Lower lobe of right lung (tissue), 2 donors: ENCODE data around the gene GOLGA6A. TPM values are rescaled to one million over a fixed set of nuclear protein-coding genes. Genes with fewer than 3 reads are reported as not detected.
A peak's percentile ranks its signal among the peaks of the same experiment; 100 is the strongest.
"Not testable (repeated sequence)": the region's sequence is repeated elsewhere in the genome, so short reads cannot be mapped to it uniquely, and the experiment has no call there.

ENCODE experiments used
- ATAC-seq, 2 donors: fragments of 200-7000 bp; cut with Tn5 transposase; one replicate each; pipeline ENCODE4 v1.9.1; 2020 to 2022; ENCODE audit warnings: mild to moderate bottlenecking in 2 of 2, moderate library complexity in 2 of 2
- DNase-seq: peaks from one replicate; pipeline ENCODE4 v3.0.0-alpha.2; 2020
- H3K27ac ChIP-seq: fragments of 200-600 bp; one replicate; pipeline ENCODE4 v1.8.0; 2022
- H3K27me3 ChIP-seq: fragments of 200-600 bp; one replicate; pipeline ENCODE4 v1.8.0; 2022; ENCODE audit warnings: low read depth
- H3K36me3 ChIP-seq: fragments of 200-600 bp; one replicate; pipeline ENCODE4 v1.8.0; 2022; ENCODE audit warnings: mild to moderate bottlenecking
- H3K4me1 ChIP-seq: fragments of 200-600 bp; one replicate; pipeline ENCODE4 v1.8.0; 2022
- H3K4me3 ChIP-seq: fragments of 200-600 bp; one replicate; pipeline ENCODE4 v1.8.0; 2022; ENCODE audit warnings: mild to moderate bottlenecking
- H3K9me3 ChIP-seq: fragments of 200-600 bp; one replicate; pipeline ENCODE4 v1.8.0; 2022
- CTCF ChIP-seq: fragments of 200-600 bp; IDR thresholded peaks from one replicate; pipeline ENCODE4 v1.8.0; 2022; ENCODE audit warnings: antibody characterized with exemption, mild to moderate bottlenecking
- intact Hi-C: fragments of 100-400 bp; cut with DNase I; formaldehyde crosslinking; loops from one replicate; pipeline ENCODE4 v1.11.0; 2022
- total RNA-seq: library from RNA; stranded (reverse); fragmentation: NEBNext Ultra II Directional; extraction: Animal tissue kit (Norgen Biotek cat#: 25700); gene quantifications from one replicate; pipeline ENCODE4 v1.2.1, GENCODE V29; 2021
- donor health status: DM: no; HTN: yes; CAD: no; lungs with severe emphysema.

Gene GOLGA6A
- total RNA-seq, 1 donor from 2014 or later, result not detected

GRCh38 chr15:74062671-74063070 is 19.7 kb downstream of the GOLGA6A start:
- intact Hi-C loops, result no loop called here
- peak; percentile 37 for DNase-seq

GRCh38 chr15:74062236-74062635 is 20.1 kb downstream of the GOLGA6A start:
- no peak overlapping the region for H3K27ac ChIP-seq
- H3K4me3 ChIP-seq, result no peak overlapping the region
- H3K4me1 ChIP-seq, result no peaks in the 10 kb centered on the region

More at GRCh38 chr15:74062671-74063070, 19.7 kb downstream of the GOLGA6A start:
- H3K4me1 ChIP-seq, result no peaks in the 10 kb centered on the region
- no peak overlapping the region for H3K4me3 ChIP-seq
- no peak for ATAC-seq
- H3K9me3 ChIP-seq, result no peaks in the 10 kb centered on the region
- no peaks in the 10 kb centered on the region for H3K36me3 ChIP-seq
- no peak overlapping the region for H3K27ac ChIP-seq
- no peak for TF ChIP-seq CTCF
- no peaks in the 10 kb centered on the region for H3K27me3 ChIP-seq

GRCh38 chr15:74060251-74060650 is 22.1 kb downstream of the GOLGA6A start:
- H3K36me3 ChIP-seq, result no peaks in the 10 kb centered on the region
- H3K9me3 ChIP-seq, result no peaks in the 10 kb centered on the region
- DNase-seq, result no peak
- no peak overlapping the region for H3K27ac ChIP-seq
- TF ChIP-seq CTCF, result no peak
- ATAC-seq, result no peak
- H3K4me1 ChIP-seq, result no peaks in the 10 kb centered on the region
- intact Hi-C loops, result no loop called here
- no peaks in the 10 kb centered on the region for H3K27me3 ChIP-seq
- no peak overlapping the region for H3K4me3 ChIP-seq

More at GRCh38 chr15:74062236-74062635, 20.1 kb downstream of the GOLGA6A start:
- ATAC-seq (no peak), DNase-seq (no peak)
- Histone ChIP-seq H3K9me3 (no peaks in the 10 kb centered on the region), H3K36me3 (no peaks in the 10 kb centered on the region), H3K27me3 (no peaks in the 10 kb centered on the region)
- intact Hi-C loops, result no loop called here
- no peak for TF ChIP-seq CTCF

GRCh38 chr15:74059050-74059833 is 23.1 kb downstream of the GOLGA6A start:
- intact Hi-C loops, H3K4me1 ChIP-seq, H3K36me3 ChIP-seq, H3K27me3 ChIP-seq, H3K4me3 ChIP-seq, H3K9me3 ChIP-seq, ATAC-seq, H3K27ac ChIP-seq, DNase-seq: not testable (repeated sequence)

GRCh38 chr15:74056330-74056729 is 26.0 kb downstream of the GOLGA6A start:
- H3K4me3 ChIP-seq, intact Hi-C loops, H3K9me3 ChIP-seq, H3K27me3 ChIP-seq, ATAC-seq, DNase-seq, H3K36me3 ChIP-seq, H3K27ac ChIP-seq: not testable (repeated sequence)
- H3K4me1 ChIP-seq, result peaks cover 14% of the 10 kb centered on the region

- H3K4me1 ChIP-seq, result peaks cover 20% of the 10 kb centered on the region
- DNase-seq (no peak), ATAC-seq (no peak)
- H3K27me3 ChIP-seq, result no peaks in the 10 kb centered on the region
- no peak overlapping the region for H3K27ac ChIP-seq
- H3K9me3 ChIP-seq, result no peaks in the 10 kb centered on the region
- H3K4me3 ChIP-seq, result no peak overlapping the region
- H3K36me3 ChIP-seq, result no peaks in the 10 kb centered on the region
- TF ChIP-seq CTCF, result no peak
- intact Hi-C loops, result no loop called here
These were observed 26.5 kb downstream of the GOLGA6A start for GRCh38 chr15:74055804-74056203.
